GM13977 (cell line): ENCODE results near the gene NR2E3.

Source experiments
- DNase-seq: peaks from one replicate; pipeline ENCODE4 v3.0.0; 2012; ENCODE audit warnings: low spot score
- CTCF ChIP-seq: IDR thresholded peaks from 2 replicates; pipeline ENCODE4 v1.5.1; 2012; ENCODE audit warnings: mild to moderate bottlenecking, control low read depth; ENCODE audit not compliant: insufficient read depth; ENCODE audit errors: extremely low read depth, missing control alignments
- in situ Hi-C: fragments of 300-500 bp; cut with MboI; formaldehyde crosslinking; loops from one replicate; pipeline ENCODE4 v1.12.0; 2022; ENCODE audit warnings: low sequenced_read_pairs, low pct_unique_long_range_greater_than_20kb, mixed read lengths, inconsistent platforms; ENCODE audit not compliant: unreplicated experiment

Gene NR2E3

GRCh38 chr15:71790081-71790480 lies 20.3 kb upstream of the NR2E3 start:
- DNase-seq, result no peak
- TF ChIP-seq CTCF, result no peak
- in situ Hi-C loops, result no loop called here

DNA sequence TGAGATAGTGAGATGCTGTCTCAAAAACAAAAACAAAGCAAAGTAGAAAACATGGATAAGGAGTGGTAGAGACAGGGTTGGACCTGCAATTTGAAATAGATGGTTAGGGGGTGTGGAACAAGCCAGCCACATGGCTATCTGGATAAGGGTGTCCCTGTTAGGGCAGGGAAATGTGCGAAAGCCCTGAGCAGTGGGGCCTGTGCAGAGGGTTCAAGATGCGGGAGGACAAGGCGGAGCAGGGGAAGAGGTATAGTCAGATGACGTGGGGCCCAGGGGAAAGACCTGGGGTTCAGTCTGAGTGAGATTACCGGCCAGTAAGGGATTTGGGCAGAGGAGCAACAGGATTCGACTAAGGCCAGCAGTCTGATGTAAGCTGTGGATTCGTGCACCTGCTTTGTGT lies 18.4 kb upstream of the NR2E3 start:
- no peak for DNase-seq
- in situ Hi-C loops, result no loop called here
- no peak for TF ChIP-seq CTCF

GRCh38 chr15:71792521-71792920 lies 17.8 kb upstream of the NR2E3 start:
- no peak for DNase-seq
- in situ Hi-C loops, result no loop called here
- TF ChIP-seq CTCF, result no peak

DNA sequence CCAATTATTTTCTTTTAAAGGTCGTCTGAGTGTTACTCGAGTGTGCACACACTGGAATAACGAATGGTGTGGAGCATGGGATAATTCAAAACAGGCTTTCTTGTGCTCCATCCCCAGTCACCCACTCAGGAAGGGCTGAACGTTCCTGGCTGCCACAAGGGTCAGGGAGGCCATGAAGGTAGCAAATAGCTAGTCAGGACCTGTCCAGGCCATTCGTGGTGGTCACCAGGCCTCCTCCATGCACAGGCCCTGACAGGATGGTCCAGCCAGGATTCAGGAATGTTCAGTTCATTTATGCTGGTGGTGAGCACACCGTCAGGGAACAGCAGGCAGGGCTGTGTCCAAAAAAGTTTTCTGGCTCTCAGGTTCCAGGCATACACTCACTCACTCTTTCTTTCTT lies 11.7 kb upstream of the NR2E3 start:
- no peak for DNase-seq
- TF ChIP-seq CTCF, result no peak
- in situ Hi-C loops, result no loop called here

GRCh38 chr15:71800190-71800589 lies 10.2 kb upstream of the NR2E3 start:
- no peak for TF ChIP-seq CTCF
- DNase-seq, result no peak
- in situ Hi-C loops, result loop anchor here (10.0 kb wide), 1 partner anchor 345 kb away; no protein-coding TSS in a partner anchor

DNA sequence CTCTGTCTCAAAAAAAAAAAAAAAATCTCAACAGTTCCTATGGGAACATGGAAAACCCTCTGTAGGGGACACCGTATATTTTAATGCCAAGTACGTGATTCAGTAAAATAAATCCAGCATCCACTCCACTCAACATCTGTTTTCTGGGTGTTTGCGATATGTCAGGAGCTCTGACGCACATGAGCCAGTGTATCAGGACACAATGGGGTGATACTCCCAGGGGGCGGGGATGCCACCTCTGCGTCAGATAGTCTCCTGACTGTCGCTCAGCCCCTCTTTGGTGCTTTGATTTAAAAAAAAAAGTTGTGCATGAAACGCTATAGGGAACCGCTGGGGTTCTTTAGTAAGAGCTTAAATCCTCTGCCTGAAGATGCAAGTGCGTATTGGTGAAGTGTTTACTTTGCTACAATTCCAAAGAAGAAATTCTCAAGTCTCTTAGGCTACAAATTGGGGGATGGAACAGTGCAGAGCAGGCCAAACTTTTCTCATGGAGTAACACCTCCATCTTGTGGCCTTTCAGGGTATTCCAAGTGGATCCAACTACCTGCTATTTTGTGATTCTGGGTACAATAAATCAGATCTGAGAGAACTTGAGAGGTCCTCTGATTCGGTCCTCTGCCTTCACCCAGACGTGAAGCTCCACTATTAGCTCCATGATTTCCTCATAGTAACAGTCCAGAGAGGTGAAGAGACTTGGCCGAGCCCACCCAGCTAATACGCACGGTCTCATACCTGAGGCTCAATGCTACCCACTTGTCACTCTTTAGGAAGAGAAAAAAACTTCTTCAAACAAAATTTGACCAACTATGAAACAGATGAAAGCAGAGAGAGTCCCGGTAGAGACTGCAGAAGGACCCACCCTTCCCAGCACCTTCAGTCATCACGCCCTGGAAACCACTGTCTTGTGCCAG lies 9.3 kb upstream of the NR2E3 start:
- DNase-seq, result peak; percentile 70
- peak; percentile 78 for TF ChIP-seq CTCF
- in situ Hi-C loops, result loop anchor here (10.0 kb wide), 1 partner anchor 344 kb away; no protein-coding TSS in a partner anchor
